H1 (cell line): ENCODE measurements around the gene FOXG1. TPM values are rescaled to one million over a fixed set of nuclear protein-coding genes. Genes with fewer than 3 reads are reported as not detected.

ENCODE experiments used
- CREB1 ChIP-seq: IDR thresholded peaks from 2 replicates; pipeline ENCODE4 v1.6.1; 2012; ENCODE audit warnings: inconsistent platforms
- RBBP5 ChIP-seq: IDR thresholded peaks from 2 replicates; pipeline ENCODE4 v1.7.1; 2012; ENCODE audit warnings: low read depth, mild to moderate bottlenecking, inconsistent platforms, low read length, moderate library complexity, borderline replicate concordance
- RNF2 ChIP-seq: fragments of 200-900, 300-1000 bp; sonication (generic); IDR thresholded peaks from 2 replicates; pipeline ENCODE4 v1.7.1; 2016; ENCODE audit warnings: borderline replicate concordance, low read depth, mild to moderate bottlenecking, antibody characterized with exemption, low read length; ENCODE audit not compliant: poor library complexity, severe bottlenecking; ENCODE audit errors: missing control alignments
- polyA plus RNA-seq, 7 experiments: library from polyadenylated mRNA; depleted of rRNA in 3 of 7; stranded (reverse) in 5 of 7; unstranded in 2 of 7; fragments of >200 nt in 5 of 7; fragments of 200-250 nt in 2 of 7; gene quantifications; 1 replicate in 5 of 7; 2 replicates in 1 of 7; 4 replicates in 1 of 7; pipeline versions ENCODE4 v1.2.1 to v1.2.3, GENCODE V29; 2011 to 2013; ENCODE audit warnings: missing spikeins in 2 of 7, mixed read lengths in 2 of 7
- total RNA-seq: library from RNA; stranded (reverse); fragmentation: NEBNext Ultra II Directional; extraction: Animal tissue kit (Norgen Biotek cat#: 25700); gene quantifications from 2 replicates; pipeline ENCODE4 v1.2.1, GENCODE V29; 2021
- TF ChIP-seq, protein P1 (sequence below): fragments of 300-600 bp; sonication (generic); IDR thresholded peaks from 2 replicates; pipeline ENCODE4 v1.7.1; 2012; ENCODE audit warnings: low read length, moderate library complexity, mild to moderate bottlenecking, inconsistent platforms; ENCODE audit not compliant: insufficient replicate concordance

Gene FOXG1
- total and polyA plus RNA-seq, 2 of the 8 experiments (the other 6 are each of a cell fraction or from before 2014, with no cell fraction given), result 0.03 to 0.24 TPM

DNA sequence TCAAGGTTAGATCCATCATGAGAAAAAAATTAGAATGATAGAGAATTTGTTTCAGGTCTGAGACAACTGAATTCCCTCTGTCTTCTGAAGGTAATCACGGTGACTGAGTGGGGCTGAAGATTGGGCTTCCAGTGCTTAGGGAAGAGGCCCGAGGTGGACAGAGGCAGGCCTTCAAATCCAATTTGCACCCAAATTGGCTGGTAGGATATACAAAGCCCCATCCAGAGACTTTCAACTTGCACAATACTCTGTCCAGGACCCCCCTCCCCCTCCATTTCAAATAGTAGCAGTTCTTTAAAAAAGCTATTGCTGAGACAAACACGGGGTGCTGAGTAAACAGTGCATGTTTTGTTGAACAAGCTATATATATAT is 3.6 kb upstream of the FOXG1 start (continued):
- TF ChIP-seq, protein P1, sequence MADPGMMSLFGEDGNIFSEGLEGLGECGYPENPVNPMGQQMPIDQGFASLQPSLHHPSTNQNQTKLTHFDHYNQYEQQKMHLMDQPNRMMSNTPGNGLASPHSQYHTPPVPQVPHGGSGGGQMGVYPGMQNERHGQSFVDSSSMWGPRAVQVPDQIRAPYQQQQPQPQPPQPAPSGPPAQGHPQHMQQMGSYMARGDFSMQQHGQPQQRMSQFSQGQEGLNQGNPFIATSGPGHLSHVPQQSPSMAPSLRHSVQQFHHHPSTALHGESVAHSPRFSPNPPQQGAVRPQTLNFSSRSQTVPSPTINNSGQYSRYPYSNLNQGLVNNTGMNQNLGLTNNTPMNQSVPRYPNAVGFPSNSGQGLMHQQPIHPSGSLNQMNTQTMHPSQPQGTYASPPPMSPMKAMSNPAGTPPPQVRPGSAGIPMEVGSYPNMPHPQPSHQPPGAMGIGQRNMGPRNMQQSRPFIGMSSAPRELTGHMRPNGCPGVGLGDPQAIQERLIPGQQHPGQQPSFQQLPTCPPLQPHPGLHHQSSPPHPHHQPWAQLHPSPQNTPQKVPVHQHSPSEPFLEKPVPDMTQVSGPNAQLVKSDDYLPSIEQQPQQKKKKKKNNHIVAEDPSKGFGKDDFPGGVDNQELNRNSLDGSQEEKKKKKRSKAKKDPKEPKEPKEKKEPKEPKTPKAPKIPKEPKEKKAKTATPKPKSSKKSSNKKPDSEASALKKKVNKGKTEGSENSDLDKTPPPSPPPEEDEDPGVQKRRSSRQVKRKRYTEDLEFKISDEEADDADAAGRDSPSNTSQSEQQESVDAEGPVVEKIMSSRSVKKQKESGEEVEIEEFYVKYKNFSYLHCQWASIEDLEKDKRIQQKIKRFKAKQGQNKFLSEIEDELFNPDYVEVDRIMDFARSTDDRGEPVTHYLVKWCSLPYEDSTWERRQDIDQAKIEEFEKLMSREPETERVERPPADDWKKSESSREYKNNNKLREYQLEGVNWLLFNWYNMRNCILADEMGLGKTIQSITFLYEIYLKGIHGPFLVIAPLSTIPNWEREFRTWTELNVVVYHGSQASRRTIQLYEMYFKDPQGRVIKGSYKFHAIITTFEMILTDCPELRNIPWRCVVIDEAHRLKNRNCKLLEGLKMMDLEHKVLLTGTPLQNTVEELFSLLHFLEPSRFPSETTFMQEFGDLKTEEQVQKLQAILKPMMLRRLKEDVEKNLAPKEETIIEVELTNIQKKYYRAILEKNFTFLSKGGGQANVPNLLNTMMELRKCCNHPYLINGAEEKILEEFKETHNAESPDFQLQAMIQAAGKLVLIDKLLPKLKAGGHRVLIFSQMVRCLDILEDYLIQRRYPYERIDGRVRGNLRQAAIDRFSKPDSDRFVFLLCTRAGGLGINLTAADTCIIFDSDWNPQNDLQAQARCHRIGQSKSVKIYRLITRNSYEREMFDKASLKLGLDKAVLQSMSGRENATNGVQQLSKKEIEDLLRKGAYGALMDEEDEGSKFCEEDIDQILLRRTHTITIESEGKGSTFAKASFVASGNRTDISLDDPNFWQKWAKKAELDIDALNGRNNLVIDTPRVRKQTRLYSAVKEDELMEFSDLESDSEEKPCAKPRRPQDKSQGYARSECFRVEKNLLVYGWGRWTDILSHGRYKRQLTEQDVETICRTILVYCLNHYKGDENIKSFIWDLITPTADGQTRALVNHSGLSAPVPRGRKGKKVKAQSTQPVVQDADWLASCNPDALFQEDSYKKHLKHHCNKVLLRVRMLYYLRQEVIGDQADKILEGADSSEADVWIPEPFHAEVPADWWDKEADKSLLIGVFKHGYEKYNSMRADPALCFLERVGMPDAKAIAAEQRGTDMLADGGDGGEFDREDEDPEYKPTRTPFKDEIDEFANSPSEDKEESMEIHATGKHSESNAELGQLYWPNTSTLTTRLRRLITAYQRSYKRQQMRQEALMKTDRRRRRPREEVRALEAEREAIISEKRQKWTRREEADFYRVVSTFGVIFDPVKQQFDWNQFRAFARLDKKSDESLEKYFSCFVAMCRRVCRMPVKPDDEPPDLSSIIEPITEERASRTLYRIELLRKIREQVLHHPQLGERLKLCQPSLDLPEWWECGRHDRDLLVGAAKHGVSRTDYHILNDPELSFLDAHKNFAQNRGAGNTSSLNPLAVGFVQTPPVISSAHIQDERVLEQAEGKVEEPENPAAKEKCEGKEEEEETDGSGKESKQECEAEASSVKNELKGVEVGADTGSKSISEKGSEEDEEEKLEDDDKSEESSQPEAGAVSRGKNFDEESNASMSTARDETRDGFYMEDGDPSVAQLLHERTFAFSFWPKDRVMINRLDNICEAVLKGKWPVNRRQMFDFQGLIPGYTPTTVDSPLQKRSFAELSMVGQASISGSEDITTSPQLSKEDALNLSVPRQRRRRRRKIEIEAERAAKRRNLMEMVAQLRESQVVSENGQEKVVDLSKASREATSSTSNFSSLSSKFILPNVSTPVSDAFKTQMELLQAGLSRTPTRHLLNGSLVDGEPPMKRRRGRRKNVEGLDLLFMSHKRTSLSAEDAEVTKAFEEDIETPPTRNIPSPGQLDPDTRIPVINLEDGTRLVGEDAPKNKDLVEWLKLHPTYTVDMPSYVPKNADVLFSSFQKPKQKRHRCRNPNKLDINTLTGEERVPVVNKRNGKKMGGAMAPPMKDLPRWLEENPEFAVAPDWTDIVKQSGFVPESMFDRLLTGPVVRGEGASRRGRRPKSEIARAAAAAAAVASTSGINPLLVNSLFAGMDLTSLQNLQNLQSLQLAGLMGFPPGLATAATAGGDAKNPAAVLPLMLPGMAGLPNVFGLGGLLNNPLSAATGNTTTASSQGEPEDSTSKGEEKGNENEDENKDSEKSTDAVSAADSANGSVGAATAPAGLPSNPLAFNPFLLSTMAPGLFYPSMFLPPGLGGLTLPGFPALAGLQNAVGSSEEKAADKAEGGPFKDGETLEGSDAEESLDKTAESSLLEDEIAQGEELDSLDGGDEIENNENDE, result no peak
- TF ChIP-seq RNF2 (peak; percentile 74), RBBP5 (no peak), CREB1 (no peak)
